Colonic mucosa (tissue), 4 donors: ENCODE data around the gene PRKCH. TPM values are rescaled to one million over a fixed set of nuclear protein-coding genes. Genes with fewer than 3 reads are reported as not detected.

ENCODE experiments used
- DNase-seq: peaks from one replicate; pipeline ENCODE4 v3.0.0-alpha.2; 2020
- H3K27ac ChIP-seq: fragments of 200-600 bp; one replicate; pipeline ENCODE4 v1.8.0; 2021
- H3K27me3 ChIP-seq: fragments of 200-600 bp; one replicate; pipeline ENCODE4 v1.8.0; 2021
- H3K36me3 ChIP-seq: fragments of 200-600 bp; one replicate; pipeline ENCODE4 v1.8.0; 2021
- H3K4me1 ChIP-seq: fragments of 200-600 bp; one replicate; pipeline ENCODE4 v1.8.0; 2021; ENCODE audit warnings: mild to moderate bottlenecking
- H3K4me3 ChIP-seq: fragments of 200-600 bp; one replicate; pipeline ENCODE4 v1.8.0; 2021
- H3K9ac ChIP-seq, 2 donors: one replicate each; pipeline ENCODE4 v1.7.0; 2013; ENCODE audit warnings: control low read depth in 2 of 2, low read depth in 2 of 2, low read length in 2 of 2
- H3K9me3 ChIP-seq: fragments of 200-600 bp; one replicate; pipeline ENCODE4 v1.8.0; 2021
- intact Hi-C: fragments of 100-400 bp; cut with DNase I; formaldehyde crosslinking; loops from one replicate; pipeline ENCODE4 v1.14.1; 2022
- total RNA-seq, 2 donors: library from RNA; stranded (reverse); fragmentation: NEBNext Ultra II Directional in 1 of 2; extraction: Animal tissue kit (Norgen Biotek cat#: 25700) in 1 of 2; gene quantifications; one replicate each; pipeline ENCODE4 v1.2.1, GENCODE V29; 2021
- TF ChIP-seq, protein P1 (sequence below): fragments of 200-600 bp; IDR thresholded peaks from one replicate; pipeline ENCODE4 v1.8.0; 2022; ENCODE audit warnings: antibody characterized with exemption, mild to moderate bottlenecking
- donor health status: healthy.
- donor health status: DM: no; HTN: no; CAD: no.
- donor health status: DM: no; HTN: no; CAD: no.

PRKCH gene
- total RNA-seq, 2 donors from 2014 or later, result 11.4 to 11.5 TPM

- Histone ChIP-seq H3K4me1 (no peaks in the 10 kb centered on the region), H3K9me3 (no peaks in the 10 kb centered on the region), H3K27me3 (no peaks in the 10 kb centered on the region), H3K36me3 (no peaks in the 10 kb centered on the region), H3K9ac (no peak overlapping the region), H3K27ac (no peak overlapping the region), H3K4me3 (no peak overlapping the region)
- DNase-seq, result no peak
- intact Hi-C loops, result no loop called here
- TF ChIP-seq, protein P1, sequence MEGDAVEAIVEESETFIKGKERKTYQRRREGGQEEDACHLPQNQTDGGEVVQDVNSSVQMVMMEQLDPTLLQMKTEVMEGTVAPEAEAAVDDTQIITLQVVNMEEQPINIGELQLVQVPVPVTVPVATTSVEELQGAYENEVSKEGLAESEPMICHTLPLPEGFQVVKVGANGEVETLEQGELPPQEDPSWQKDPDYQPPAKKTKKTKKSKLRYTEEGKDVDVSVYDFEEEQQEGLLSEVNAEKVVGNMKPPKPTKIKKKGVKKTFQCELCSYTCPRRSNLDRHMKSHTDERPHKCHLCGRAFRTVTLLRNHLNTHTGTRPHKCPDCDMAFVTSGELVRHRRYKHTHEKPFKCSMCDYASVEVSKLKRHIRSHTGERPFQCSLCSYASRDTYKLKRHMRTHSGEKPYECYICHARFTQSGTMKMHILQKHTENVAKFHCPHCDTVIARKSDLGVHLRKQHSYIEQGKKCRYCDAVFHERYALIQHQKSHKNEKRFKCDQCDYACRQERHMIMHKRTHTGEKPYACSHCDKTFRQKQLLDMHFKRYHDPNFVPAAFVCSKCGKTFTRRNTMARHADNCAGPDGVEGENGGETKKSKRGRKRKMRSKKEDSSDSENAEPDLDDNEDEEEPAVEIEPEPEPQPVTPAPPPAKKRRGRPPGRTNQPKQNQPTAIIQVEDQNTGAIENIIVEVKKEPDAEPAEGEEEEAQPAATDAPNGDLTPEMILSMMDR, result no peak
Observed at GRCh38 chr14:61346221-61346620, 24.8 kb downstream of the PRKCH start.

- H3K4me1 ChIP-seq, result no peaks in the 10 kb centered on the region
- no peaks in the 10 kb centered on the region for H3K9me3 ChIP-seq
- no peaks in the 10 kb centered on the region for H3K36me3 ChIP-seq
- intact Hi-C loops, result no loop called here
- no peak overlapping the region for H3K27ac ChIP-seq
- no peaks in the 10 kb centered on the region for H3K27me3 ChIP-seq
- H3K4me3 ChIP-seq, result no peak overlapping the region
- H3K9ac ChIP-seq, result no peak overlapping the region
- TF ChIP-seq, protein P1, result no peak
- DNase-seq, result no peak
Observed at GRCh38 chr14:61346793-61347192, 25.4 kb downstream of the PRKCH start.

DNA sequence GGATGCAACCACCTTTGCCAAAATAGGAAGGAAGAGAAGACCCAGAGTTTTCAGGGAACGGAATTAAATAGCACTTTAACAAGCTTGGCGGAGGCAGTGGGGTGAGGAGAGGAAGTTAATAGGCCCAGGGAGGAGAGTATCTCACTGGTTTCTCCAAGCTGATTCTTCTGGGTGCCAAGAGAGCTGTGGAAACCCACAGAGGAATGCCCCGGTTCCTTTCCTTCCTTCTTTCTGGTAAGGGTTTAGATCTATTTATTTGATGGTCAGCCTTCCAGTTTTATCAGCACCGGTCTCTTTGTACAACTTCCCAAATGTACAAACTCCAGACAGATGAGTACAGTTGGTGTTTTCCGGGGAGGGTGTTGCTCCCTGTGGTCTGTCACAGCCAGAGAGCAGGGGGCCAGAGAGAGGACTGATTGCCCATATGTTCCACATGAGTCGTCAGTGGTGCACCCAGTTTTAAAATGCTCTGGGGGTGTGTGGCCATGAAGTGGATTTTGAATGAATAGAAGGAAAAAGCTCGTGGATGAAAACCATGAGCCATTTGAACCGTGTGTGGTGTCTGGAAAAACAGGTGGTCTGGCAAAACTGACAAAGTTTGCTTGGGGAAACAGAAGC, 26.6 kb downstream of the PRKCH start:
- TF ChIP-seq, protein P1, result no peak
- H3K27me3 ChIP-seq, result no peaks in the 10 kb centered on the region
- DNase-seq, result no peak
- no peaks in the 10 kb centered on the region for H3K9me3 ChIP-seq
- H3K4me3 ChIP-seq, result no peak overlapping the region
- no peak overlapping the region for H3K27ac ChIP-seq
- H3K36me3 ChIP-seq, result no peaks in the 10 kb centered on the region
- intact Hi-C loops, result no loop called here
- H3K9ac ChIP-seq, result no peak overlapping the region
- H3K4me1 ChIP-seq, result no peaks in the 10 kb centered on the region

DNA sequence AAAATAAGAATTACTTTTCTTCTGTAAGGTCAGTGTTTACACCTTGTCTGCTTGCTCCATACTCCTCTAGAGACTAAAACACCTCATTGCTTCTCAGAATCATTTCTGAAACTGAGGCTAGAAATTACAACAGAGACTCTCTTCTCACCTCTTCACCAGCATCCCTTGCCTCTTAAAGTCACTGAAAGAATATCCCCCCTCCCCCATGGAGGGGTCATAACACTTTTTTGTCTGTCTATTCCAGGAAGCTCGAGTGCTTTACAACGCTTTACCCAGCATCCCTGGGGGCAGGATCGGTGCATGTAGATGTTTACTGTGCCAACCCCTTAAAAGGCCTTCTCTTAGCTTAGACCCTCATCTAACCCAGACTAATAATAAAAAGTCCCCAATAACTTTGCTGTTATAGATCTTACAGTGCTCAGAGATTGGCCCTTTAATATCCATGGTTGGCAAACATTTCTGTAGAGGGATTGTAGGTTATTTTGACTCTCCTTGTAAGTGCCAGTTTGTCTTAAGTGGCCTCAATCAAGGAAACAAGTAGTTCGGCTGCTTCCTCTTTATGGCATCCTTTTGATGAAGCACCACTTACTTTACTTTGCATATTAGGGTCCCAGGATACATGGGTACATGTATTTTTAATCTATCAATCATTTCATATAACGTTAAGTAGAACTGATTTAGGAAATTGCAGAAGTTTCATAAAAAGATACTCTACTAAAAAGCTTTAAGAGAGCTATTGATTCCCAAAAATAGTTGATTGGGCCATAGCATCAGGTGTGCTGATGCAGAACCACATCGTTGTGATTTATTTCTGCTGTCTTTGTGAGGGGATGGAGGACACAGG, 29.3 kb downstream of the PRKCH start:
- H3K9me3 ChIP-seq, result no peaks in the 10 kb centered on the region
- H3K27me3 ChIP-seq, result no peaks in the 10 kb centered on the region
- H3K4me1 ChIP-seq, result no peaks in the 10 kb centered on the region
- intact Hi-C loops, result no loop called here
- no peak overlapping the region for H3K27ac ChIP-seq
- H3K9ac ChIP-seq, result no peak overlapping the region
- TF ChIP-seq, protein P1, result no peak
- H3K4me3 ChIP-seq, result no peak overlapping the region
- DNase-seq, result no peak
- H3K36me3 ChIP-seq, result no peaks in the 10 kb centered on the region

DNA sequence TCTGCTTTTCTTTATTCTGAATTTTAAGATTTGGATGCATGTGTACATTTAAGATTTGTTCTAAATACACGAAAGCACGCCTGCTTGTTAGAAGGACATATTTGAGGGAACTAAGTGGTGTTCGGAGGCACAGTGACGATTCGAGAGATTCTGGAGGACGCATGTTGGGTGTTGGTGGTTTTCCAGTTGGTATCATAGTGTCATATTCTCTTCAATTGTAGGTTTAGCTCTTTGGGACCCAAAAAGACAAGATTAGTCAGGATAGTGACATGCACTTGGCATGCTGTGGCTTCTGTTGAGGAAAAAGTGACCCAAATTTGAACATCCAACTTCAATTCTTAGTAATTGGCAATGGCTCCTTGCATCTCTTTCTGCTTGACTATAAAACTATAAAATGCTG, 30.1 kb downstream of the PRKCH start:
- H3K9ac ChIP-seq, result no peak overlapping the region
- no peak overlapping the region for H3K27ac ChIP-seq
- no peaks in the 10 kb centered on the region for H3K4me1 ChIP-seq
- H3K9me3 ChIP-seq, result no peaks in the 10 kb centered on the region
- TF ChIP-seq, protein P1, result no peak
- no peak overlapping the region for H3K4me3 ChIP-seq
- DNase-seq, result no peak
- no peaks in the 10 kb centered on the region for H3K36me3 ChIP-seq
- intact Hi-C loops, result no loop called here
- H3K27me3 ChIP-seq, result no peaks in the 10 kb centered on the region
